IPS DF 6.9 (cell line): Measurements from ENCODE around the gene CDH15.
"Not testable (repeated sequence)": the region's sequence is repeated elsewhere in the genome, so short reads cannot be mapped to it uniquely, and the experiment has no call there.

Experiments used
- DNase-seq: peaks from one replicate; pipeline ENCODE4 v3.0.0-alpha.2; 2013; ENCODE audit warnings: low read depth, low spot score
- H3K27ac ChIP-seq: one replicate; pipeline ENCODE4 v1.5.1; 2013; ENCODE audit warnings: low read length, control low read depth
- H3K27me3 ChIP-seq: 2 replicates; pipeline ENCODE4 v1.6.1; 2013; ENCODE audit warnings: mild to moderate bottlenecking, low read length; ENCODE audit not compliant: control insufficient read depth, insufficient read depth
- H3K36me3 ChIP-seq: 2 replicates; pipeline ENCODE4 v1.6.1; 2013; ENCODE audit warnings: low read length; ENCODE audit not compliant: control insufficient read depth, insufficient read depth
- H3K4me1 ChIP-seq: 2 replicates; pipeline ENCODE4 v1.6.1; 2013; ENCODE audit warnings: low read length; ENCODE audit not compliant: control insufficient read depth, insufficient read depth
- H3K4me3 ChIP-seq: 2 replicates; pipeline ENCODE4 v1.5.1; 2013; ENCODE audit warnings: mild to moderate bottlenecking, low read length
- H3K9me3 ChIP-seq: 2 replicates; pipeline ENCODE4 v1.6.1; 2013; ENCODE audit warnings: low read length, inconsistent platforms; ENCODE audit not compliant: control insufficient read depth, insufficient read depth
- WGBS: extraction: QIAGEN DNeasy Blood & Tissue Kit; methylation state at CpG from one replicate; pipeline ENCODE4 v1.1.7; 2013; ENCODE audit warnings: mixed read lengths, missing lambda C conversion rate; ENCODE audit not compliant: insufficient read length, insufficient coverage; 5-methylcytosine and 5-hydroxymethylcytosine counted together

CDH15 gene

GRCh38 chr16:89184933-89185794 is 13.6 kb downstream of the CDH15 start:
- Histone ChIP-seq H3K27ac (no peak overlapping the region), H3K4me1 (no peaks in the 10 kb centered on the region), H3K4me3 (no peak overlapping the region), H3K27me3 (no peaks in the 10 kb centered on the region), H3K36me3 (no peaks in the 10 kb centered on the region), H3K9me3 (no peaks in the 10 kb centered on the region)
- DNase-seq, result no peak
- WGBS, result no CpG with 5 or more reads among the region's 48 CpGs

- H3K27me3 ChIP-seq, DNase-seq, H3K9me3 ChIP-seq, H3K4me1 ChIP-seq, H3K4me3 ChIP-seq, H3K27ac ChIP-seq, H3K36me3 ChIP-seq: not testable (repeated sequence)
- WGBS, result no CpG with 5 or more reads among the region's 30 CpGs
These were observed 14.5 kb downstream of the CDH15 start for GRCh38 chr16:89185887-89186592.

- not testable (repeated sequence) for H3K4me1 ChIP-seq, H3K27me3 ChIP-seq, H3K4me3 ChIP-seq, H3K36me3 ChIP-seq, DNase-seq, H3K27ac ChIP-seq, H3K9me3 ChIP-seq
- WGBS, result no CpG with 5 or more reads among the region's 20 CpGs
These were observed 15.1 kb downstream of the CDH15 start for GRCh38 chr16:89186593-89187031.

GRCh38 chr16:89187032-89187769 is 15.7 kb downstream of the CDH15 start:
- no peaks in the 10 kb centered on the region for H3K9me3 ChIP-seq
- H3K36me3 ChIP-seq, result no peaks in the 10 kb centered on the region; the same call in 1 of the 2 replicates
- no peak overlapping the region for H3K4me3 ChIP-seq
- H3K27me3 ChIP-seq, result no peaks in the 10 kb centered on the region
- WGBS, result no CpG with 5 or more reads among the region's 19 CpGs
- no peak overlapping the region for H3K27ac ChIP-seq
- peaks cover 3% of the 10 kb centered on the region for H3K4me1 ChIP-seq
- DNase-seq, result no peak

- H3K27ac ChIP-seq, result no peak overlapping the region
- no peaks in the 10 kb centered on the region for H3K9me3 ChIP-seq
- no peaks in the 10 kb centered on the region for H3K27me3 ChIP-seq
- no peak overlapping the region for H3K4me3 ChIP-seq
- no CpG with 5 or more reads among the region's 19 CpGs for WGBS
- DNase-seq, result no peak
- H3K4me1 ChIP-seq, result peaks cover 4% of the 10 kb centered on the region
- H3K36me3 ChIP-seq, result no peaks in the 10 kb centered on the region; the same call in 1 of the 2 replicates
These were observed 16.3 kb downstream of the CDH15 start for GRCh38 chr16:89187770-89188392.

- H3K4me1 ChIP-seq, H3K4me3 ChIP-seq, DNase-seq, H3K36me3 ChIP-seq, H3K27me3 ChIP-seq, H3K9me3 ChIP-seq, H3K27ac ChIP-seq: not testable (repeated sequence)
- WGBS, result no CpG with 5 or more reads among the region's 25 CpGs
These were observed 17.2 kb downstream of the CDH15 start for GRCh38 chr16:89188471-89189357.

- peaks cover 4% of the 10 kb centered on the region for H3K4me1 ChIP-seq
- no CpG with 5 or more reads among the region's 14 CpGs for WGBS
- DNase-seq, result no peak
- H3K4me3 ChIP-seq, result no peak overlapping the region
- no peaks in the 10 kb centered on the region for H3K9me3 ChIP-seq
- no peaks in the 10 kb centered on the region; the same call in 1 of the 2 replicates for H3K36me3 ChIP-seq
- H3K27ac ChIP-seq, result no peak overlapping the region
- no peaks in the 10 kb centered on the region for H3K27me3 ChIP-seq
These were observed 17.9 kb downstream of the CDH15 start for GRCh38 chr16:89189358-89190025.

GRCh38 chr16:89190150-89190958 is 18.8 kb downstream of the CDH15 start:
- Histone ChIP-seq H3K27ac (no peak overlapping the region), H3K4me3 (no peak overlapping the region), H3K4me1 (peaks cover 4% of the 10 kb centered on the region), H3K36me3 (no peaks in the 10 kb centered on the region; the same call in 1 of the 2 replicates), H3K27me3 (no peaks in the 10 kb centered on the region), H3K9me3 (no peaks in the 10 kb centered on the region)
- WGBS, result no CpG with 5 or more reads among the region's 28 CpGs
- DNase-seq, result no peak
